Smooth muscle cell of the umbilical artery (primary cell): ENCODE data around the gene TMEM139. TPM values are rescaled to one million over a fixed set of nuclear protein-coding genes. Genes with fewer than 3 reads are reported as not detected.

Experiments
- total RNA-seq: library from RNA; depleted of rRNA; stranded (reverse); fragments of >200 nt; gene quantifications from 2 replicates; pipeline ENCODE4 v1.2.3, GENCODE V29; 2014

The TMEM139 gene
- not detected in 2 replicates for total RNA-seq

GRCh38 chr7:143284591-143285469 lies at the start of gene TMEM139:
TSS of gene TMEM139 (plus strand) at chr7:143284958. CDS start at chr7:143285958, 1,000 bp downstream.

GRCh38 chr7:143263266-143264195 lies 21.2 kb upstream of the TMEM139 start, which contains the start of gene GSTK1:
TSS of gene GSTK1 (plus strand) at chr7:143263441. CDS start at chr7:143263514, 73 bp downstream.

GRCh38 chr7:143287935-143288826 lies 3.4 kb downstream of the TMEM139 start, which contains the start of gene CASP2:
TSS of gene CASP2 (plus strand) at chr7:143288351. CDS start at chr7:143288456, 105 bp downstream.

GRCh38 chr7:143315776-143316175 lies 31.0 kb downstream of the TMEM139 start, which contains the start of gene CLCN1:
TSS of gene CLCN1 (plus strand) at chr7:143316111. CDS start at chr7:143316213, 102 bp downstream.

Other genes starting within 250 kb of the TMEM139 start
- gene OR6V1, start 232.6 kb upstream of the TMEM139 start, total RNA-seq = not detected in 2 replicates
- gene PIP, start 152.9 kb upstream of the TMEM139 start, total RNA-seq = not detected in 2 replicates
- not detected in 2 replicates for gene TAS2R39, start 101.5 kb upstream of the TMEM139 start, total RNA-seq
- gene TAS2R40, start 62.9 kb upstream of the TMEM139 start, total RNA-seq = not detected in 2 replicates
- gene GSTK1, start 21.5 kb upstream of the TMEM139 start, total RNA-seq = 66.2 and 71.6 TPM in 2 replicates
- gene CASP2, start 3.4 kb downstream of the TMEM139 start, total RNA-seq = 5.9 and 13.5 TPM in 2 replicates
- not detected in 2 replicates for gene CLCN1, start 31.2 kb downstream of the TMEM139 start, total RNA-seq
- 3.6 and 4.0 TPM in 2 replicates for gene FAM131B, start 77.8 kb downstream of the TMEM139 start, total RNA-seq
- 35.9 and 112 TPM in 2 replicates for gene ZYX, start 96.4 kb downstream of the TMEM139 start, total RNA-seq
- gene EPHA1, start 123.9 kb downstream of the TMEM139 start, total RNA-seq = 0.09 TPM in 1 of 2 replicates, not detected in the other
- not detected in 2 replicates for gene TAS2R60, start 158.5 kb downstream of the TMEM139 start, total RNA-seq
- gene TAS2R41, start 192.9 kb downstream of the TMEM139 start, total RNA-seq = 0.14 TPM in 1 of 2 replicates, not detected in the other